Inflammatory macrophage (primary cell): Measurements from ENCODE around the gene MAP7D3.
"Not testable (repeated sequence)": the region's sequence is repeated elsewhere in the genome, so short reads cannot be mapped to it uniquely, and the experiment has no call there.

Source experiments
- DNase-seq, 2 donors: peaks; one replicate each; pipeline ENCODE4 v3.0.0-alpha.2; 2020 to 2022

Gene MAP7D3

DNA sequence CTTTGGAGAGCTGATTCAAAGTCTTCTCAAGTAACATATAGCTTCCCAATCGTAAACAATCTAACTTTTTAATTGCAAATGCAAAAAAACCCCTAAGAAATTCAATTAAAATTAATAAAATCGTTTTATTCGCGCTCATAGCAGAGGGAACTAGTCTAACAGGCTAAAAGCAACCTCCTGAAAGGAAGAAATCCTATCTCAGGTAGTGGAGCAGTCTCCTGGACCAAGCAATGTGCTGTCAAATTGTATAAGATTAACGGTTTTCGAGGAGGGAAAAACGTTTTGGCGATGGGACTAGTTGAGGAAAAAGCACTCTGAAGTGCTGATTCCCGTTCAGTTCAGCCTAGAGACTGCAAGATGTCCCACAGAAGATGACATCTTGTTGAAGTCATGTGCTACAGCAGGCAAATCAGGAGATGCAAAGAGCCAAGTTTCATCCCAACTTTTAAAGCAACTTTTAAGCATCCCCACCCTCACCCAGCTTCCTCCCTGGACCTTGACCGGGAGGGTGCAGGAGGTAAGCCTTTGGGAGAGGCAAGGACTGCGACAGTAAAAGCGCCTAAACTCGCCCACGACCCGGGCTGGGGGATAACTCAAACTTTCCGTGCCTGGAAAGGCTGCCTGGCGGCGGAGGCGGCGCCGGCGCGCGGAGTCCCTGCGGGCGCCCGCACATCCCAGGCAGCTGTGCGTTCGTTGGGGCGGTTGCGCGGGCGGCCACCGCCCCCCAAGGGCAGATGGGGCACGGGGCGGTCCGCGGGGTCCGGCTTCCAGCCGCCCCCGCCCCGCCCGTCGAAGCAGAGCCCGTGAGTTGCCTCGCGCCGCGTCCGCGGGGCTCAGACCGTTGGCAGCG lies 784 bp downstream of the MAP7D3 start:
- DNase-seq = no peak

DNA sequence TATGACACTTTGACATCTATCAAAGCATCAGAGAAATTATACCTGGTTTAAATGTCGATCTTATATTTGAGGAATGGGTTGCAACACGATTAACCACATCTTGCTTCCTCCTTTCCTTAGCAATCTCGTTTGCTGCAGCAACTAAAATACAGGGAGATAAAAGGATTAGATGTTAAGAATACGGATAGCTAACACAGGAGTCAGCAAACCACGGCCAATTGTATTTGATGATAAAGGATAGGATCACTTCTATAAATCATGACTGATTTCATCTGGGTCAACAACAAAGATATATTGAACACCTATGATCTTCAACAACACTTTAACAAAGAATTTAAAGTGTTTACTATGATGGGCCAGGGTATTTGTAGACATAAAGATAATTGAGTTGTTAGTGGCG lies 5.0 kb downstream of the MAP7D3 start:
- DNase-seq = no peak

DNA sequence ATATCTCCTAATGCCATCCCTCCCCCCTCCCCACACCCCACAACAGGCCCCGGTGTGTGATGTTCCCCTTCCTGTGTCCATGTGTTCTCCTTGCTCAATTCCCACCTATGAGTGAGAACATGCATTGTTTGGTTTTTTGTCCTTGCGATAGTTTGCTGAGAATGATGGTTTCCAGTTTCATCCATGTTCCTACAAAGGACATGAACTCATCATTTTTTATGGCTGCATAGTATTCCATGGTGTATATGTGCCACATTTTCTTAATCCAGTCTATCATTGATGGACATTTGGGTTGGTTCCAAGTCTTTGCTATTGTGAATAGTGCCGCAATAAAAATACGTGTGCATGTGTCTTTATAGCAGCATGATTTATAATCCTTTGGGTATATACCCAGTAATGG lies 13.4 kb downstream of the MAP7D3 start:
- not testable (repeated sequence) for DNase-seq

DNA sequence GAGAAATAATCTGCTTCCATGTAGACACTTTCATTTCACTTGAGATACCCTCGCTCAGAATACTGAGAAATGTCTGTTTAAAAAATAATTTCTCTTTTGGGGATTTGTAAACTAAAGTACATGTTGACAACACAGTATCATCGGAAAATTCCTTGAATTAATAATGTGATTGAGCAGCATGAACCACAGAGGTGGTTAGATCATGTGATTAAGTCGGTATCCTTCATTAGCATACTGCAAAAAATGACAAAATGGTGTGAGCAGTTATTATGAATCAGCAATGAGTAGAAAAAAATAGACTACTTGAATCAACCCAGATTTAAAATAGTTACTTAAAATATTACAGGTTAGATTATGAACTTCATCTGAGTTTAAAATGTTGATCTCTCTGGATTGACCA lies 14.1 kb downstream of the MAP7D3 start:
- DNase-seq = no peak

DNA sequence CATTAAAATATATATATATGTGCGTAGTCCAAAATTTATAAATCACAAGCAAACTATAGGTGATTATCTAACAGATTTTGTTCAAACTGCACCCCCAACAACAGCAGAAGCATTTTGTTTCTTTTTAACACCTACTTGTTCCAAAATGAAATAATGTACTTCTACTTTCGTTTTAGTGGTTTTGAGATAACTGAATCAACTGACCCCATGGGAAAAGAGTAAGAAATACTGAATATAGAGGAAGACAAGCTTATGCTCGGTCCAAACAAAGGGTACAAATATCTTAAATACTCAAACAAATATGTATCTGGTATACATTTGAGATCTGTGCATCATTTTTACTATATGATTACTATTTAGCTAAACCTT lies 22.4 kb downstream of the MAP7D3 start:
- no peak for DNase-seq

DNA sequence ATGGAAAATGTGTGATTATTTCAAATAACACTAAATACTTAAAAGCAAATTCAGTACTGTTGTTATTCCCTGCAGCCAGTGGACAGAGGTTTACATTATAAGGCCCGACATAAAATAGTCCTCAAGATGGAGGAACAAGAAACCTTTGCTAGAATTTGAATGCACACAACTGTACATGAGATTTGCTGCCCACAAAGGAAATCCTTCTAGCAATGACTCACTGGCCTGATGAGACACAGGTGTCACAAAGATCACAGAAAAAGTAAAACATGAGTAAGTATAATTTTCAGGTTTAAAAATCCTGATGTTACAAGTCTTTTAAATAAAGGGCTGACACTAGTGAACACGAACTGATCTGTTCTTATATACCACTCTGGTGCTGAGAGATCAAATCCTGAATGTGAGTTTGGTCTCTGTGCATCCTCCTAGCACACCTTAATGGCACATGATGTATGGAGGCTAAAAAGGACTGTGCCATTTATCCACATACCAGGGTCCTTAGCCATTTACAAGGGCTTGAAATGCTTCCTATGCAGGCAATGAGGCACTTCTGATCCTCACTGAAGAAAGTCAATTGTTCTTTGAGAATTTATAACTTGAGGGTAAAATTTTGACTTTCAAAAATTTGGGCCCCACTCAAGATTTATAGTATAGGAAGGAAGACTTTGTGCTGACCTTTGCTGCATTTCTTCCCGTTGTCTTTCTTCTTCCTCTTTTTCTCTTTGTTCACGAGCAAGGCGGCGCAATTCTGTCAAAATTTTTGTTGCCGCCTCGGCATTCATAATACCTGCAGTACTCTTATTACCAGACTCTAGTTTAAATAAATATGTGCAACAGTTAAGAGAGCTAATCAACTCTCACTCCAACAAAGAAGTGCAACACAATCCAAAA lies 23.0 kb downstream of the MAP7D3 start:
- peak in 1 of 2 donors; percentile 4 for DNase-seq

DNA sequence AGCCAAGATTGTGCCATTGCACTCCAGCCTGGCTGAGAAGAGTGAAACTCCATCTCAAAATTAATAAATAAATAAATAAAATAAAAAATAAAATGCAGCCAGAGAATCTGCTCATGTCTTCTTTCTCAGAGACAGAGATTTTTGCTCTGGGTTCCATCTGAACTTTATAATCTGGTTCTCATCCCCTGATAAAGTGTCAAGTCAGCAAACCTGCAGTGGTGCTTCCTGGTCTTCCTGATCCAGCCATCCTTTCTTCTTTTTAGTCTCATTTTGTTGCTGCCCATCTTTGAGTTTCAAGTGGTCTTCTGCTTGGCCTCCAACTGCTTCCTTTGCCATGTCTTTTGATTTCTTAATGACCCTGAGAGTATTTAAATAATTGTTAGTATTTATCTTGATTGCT lies 24.1 kb downstream of the MAP7D3 start:
- DNase-seq = no peak

DNA sequence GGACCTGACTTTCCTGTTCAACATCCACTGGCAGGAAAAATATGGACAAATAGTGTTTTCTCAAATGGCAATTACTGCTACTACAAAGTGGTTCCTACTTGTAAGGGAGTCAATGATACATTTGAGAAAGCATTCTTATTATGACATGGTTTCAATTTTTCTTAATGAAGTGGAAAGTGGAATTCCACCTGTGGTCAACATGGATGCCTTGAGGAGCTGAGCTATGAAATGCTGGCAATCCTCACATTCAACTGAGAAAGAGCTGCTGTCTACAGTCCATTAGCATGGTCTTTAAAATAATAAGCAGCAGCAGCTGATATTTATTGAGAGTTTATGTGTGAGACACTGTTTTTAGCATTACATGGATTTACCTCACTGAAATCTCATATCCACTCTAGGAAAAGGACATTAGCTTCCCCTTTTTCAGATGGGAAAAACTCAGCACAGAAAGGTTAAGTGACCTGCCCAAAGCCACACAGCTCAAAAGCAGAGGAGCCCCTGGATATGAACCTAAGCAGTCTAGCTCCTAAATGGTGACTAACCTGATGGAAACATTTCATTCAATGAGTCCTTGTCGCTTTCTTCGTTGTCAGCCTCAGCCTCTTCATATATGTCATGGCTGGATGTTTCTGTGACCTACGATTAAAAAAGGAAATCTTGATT lies 29.2 kb downstream of the MAP7D3 start:
- no peak for DNase-seq

DNA sequence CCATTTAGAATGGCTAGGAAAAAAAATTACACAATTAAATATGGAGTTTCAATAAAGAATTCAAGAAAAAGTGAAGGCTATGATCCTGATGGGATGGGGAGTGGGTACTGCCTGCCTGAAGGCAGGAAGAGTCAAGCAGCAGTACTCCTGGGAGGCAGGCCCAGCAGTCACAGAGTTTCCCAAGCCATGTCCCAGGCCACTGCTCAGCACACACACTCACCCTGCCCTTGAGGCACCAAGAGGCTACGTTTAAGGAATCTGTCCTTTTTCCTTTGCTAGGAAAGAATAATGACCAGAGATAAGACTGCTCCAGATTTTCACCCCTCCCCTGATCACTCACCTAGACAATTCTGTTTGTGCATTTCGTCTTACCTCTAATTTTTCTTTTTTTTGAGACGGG lies 30.2 kb downstream of the MAP7D3 start:
- DNase-seq = no peak

DNA sequence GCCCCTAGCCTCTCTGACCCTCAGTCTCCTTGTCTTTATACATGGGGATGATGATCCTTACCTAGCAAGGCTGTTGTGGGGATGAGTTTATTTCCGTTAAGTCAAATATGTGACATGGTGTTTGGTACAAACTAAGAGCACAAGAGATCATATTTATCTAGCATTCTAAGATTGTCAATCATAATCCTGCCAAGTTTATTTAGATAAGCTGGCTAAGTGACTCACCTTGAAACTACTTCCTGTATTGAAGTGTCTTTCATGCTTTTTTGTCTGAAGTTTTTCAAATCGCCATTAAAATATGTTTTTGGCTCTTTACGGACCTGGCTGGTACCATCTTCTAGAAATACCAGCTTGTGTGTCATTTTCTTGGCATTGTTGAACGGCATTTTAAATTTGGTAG lies 30.7 kb downstream of the MAP7D3 start:
- DNase-seq = no peak

DNA sequence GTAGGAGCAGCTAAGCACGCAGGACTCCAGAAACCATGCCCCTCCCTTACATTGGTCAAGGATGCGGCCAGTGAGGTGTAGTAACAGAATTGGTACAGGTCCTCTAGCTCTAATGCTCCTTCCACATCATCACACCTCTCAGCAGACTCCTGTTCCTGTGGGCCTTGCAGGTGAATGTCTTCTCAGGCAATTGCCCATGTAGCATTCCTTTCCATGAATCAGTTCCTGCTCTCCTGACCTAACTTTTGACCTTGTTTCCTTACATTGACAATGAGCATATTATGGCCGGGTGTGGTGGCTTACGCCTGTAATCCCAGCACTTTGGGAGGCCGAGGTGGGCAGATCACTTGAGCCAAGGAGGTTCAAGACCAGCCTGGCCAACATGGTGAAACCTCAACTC lies 31.3 kb downstream of the MAP7D3 start:
- DNase-seq = no peak

DNA sequence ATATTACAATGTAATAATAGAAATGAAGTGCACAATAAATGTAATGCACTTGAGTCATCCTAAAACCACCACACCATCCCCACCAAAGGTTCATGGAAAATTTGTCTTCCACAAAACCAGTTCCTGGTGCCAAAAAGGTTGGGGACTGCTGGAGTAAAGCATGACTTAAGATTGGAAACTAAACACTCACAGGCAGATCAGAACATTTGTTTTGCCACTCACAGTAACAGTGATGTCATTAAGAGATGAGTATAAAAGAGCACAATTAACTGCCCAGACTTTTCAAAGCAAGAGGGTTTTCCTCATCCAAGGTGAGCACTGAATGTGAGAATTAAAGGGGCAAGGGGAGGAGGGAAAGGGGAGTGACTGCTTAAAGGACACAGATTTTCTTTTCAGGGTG lies 35.6 kb downstream of the MAP7D3 start:
- DNase-seq = no peak

DNA sequence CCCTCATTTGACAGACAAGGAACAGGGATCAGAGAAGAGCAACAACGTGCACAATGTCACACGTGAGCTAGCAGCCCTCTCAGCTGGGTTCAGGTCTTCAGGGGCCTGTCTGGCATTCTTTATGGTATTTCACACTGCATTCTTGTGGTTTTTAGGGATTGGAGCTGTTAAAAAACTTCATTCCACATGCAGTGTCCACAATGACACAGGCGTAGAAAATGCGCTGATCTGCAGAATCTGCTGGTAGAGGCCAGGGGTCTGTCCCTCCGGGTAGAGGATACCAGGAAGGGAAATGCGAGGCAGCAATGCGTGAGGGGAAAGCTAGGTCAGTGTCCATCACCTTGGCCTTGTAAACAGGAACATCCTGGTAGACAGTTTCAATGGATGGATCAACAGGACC lies 36.6 kb downstream of the MAP7D3 start:
- DNase-seq = no peak

DNA sequence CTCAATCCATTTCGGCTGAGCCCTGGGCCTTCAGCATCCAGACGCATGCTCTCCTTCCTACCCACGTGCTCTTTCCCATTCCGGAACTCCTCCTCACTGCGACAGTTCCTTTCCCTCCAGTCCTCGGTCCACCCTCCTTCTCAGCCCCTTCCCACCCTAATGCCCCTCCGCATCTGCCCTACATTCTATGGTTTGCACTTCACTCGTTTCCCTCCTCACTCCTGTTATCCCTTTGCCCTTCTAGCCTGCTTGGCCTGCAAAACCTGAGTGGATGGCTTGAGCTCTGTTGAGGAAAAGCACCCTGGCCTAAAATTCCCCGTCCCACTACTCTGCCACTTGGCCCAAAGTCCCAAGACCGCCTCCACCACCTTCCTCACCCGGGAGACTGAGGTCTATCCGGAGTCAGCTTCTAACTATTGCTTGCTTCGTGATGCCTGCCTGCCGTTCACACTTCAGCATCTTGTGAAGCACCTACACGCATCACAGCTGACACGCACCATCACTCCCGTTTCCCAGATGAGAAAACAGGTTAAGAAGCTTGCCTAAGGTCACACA lies 38.6 kb downstream of the MAP7D3 start:
- DNase-seq = no peak

DNA sequence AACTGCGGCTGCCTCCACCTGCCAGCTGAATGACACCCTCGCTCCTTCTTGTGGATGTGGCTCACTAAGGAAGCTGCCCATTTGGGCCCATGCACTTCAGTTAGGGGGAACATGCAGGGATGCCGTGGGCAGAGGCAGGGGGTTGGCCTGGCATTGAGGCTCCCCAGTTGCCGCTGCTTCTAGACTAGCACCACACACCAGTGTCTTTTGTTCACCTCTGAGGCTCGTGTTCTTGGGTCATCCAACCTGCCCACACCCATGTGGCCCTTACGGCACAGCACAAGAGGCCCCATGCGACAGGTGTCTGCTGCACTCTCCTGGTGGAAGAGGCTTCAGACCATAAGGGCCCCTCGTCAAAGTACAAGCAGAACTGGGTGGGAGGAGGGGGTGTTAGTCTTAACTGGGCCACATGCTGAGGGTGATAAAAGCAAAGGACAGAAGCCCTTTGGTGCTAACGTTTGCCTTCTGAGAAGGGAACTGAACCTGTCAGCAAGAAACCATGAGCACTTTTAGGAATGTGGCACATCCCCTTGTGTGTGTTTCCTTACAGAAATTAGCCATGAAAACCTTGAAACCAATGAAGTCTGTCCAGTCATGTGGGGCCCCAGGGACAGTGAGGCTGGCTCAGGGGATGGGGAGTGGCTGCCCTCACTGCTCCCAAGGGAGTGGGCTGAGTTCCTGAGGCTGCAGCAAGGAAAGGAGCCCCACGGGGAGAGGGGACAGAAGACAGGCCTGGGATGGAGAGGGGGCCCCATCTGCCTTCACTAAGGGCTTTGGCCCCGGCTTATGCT lies 39.2 kb downstream of the MAP7D3 start:
- DNase-seq = no peak

DNA sequence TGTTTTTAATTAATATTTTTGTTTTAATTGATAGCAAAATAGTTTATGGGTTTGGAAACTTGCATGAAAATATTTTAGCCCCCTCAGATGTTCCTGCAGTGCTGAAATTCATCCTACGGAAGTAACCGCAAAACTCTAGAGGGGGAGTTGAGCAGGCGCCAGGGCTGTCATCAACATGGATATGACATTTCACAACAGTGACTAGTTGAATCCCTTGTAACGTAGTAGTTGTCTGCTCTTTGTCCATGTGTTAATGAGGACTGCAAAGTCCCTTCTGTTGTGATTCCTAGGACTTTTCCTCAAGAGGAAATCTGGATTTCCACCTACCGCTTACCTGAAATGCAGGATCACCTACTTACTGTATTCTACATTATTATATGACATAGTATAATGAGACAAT lies 40.4 kb downstream of the MAP7D3 start:
- peak in 1 of 2 donors; percentile 64 for DNase-seq

DNA sequence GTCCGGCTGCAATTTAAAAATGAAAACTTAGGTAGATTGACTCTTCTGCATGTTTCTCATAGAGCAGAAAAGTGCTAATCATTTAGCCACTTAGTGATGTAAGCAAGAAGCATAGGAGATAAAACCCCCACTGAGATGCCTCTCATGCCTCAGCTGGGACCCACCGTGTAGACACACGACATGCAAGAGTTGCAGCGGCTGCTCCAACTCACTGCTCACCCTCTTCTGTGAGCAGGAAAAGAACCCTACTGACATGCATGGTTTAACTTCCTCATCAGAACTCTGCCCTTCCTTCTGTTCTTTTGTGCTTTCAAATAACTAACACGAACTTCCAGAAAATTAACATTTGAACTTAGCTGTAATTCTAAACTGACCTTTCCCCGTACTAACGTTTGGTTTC lies 41.0 kb downstream of the MAP7D3 start:
- DNase-seq = peak in 1 of 2 donors; percentile 17

DNA sequence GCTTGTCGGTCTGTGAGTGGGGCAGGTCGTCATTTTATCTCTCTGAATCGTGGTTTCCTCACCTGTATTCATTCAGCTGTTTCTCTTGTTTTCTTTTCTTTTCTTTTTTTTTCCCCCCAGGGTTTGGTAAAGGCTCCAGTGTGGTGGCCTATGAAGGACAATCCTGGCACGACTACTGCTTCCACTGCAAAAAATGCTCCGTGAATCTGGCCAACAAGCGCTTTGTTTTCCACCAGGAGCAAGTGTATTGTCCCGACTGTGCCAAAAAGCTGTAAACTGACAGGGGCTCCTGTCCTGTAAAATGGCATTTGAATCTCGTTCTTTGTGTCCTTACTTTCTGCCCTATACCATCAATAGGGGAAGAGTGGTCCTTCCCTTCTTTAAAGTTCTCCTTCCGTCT lies 41.4 kb downstream of the MAP7D3 start:
- no peak for DNase-seq

DNA sequence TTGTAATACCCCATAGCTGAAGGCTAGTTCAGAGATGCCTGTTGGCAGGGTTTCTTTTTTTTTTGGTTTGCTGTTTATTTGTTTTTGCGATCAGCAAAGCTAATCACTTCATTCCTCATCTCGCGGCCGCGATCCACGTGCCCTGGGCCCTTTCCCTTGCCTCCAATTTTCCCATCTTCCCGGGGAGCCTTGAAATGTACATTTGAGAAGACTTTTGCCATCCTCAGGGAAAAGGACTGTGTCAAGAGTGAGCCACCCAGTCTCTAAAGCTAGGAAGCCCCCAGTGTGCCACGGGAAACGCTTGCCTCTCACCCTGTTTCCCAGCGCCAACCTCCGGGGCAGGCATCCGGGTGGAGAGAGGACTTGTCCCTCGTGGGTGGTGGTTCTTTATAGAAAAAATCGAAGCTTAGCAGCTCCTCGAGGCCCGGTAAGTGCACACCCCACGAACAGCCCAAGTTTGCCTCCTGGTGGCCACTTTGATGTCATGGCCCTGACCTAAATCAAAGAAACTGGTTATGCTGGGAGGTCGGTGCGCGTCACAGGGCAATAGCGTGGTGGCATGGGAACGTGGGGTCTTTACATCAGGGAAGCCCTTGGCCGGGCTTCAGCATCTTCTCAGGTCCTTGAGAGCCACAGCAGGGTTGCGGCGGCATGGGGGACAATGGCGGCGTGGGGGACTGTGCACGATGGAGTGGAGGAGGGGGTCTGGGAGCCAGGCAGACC lies 42.0 kb downstream of the MAP7D3 start:
- peak; percentile 15 to 32 for DNase-seq

DNA sequence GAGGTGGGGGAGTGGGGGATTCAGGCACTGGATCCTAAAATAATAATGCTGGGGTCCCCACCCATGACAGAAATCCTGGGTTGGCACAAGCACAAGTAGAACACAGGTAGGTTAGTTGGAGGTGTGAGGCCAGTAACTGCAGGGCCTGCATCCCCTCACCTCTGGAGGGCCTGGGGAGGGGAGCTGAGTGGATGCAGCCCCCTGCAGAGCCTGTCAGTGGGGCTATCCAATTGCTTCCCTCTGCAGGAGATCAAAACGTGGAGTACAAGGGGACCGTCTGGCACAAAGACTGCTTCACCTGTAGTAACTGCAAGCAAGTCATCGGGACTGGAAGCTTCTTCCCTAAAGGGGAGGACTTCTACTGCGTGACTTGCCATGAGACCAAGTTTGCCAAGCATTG lies 43.7 kb downstream of the MAP7D3 start:
- no peak for DNase-seq

DNA sequence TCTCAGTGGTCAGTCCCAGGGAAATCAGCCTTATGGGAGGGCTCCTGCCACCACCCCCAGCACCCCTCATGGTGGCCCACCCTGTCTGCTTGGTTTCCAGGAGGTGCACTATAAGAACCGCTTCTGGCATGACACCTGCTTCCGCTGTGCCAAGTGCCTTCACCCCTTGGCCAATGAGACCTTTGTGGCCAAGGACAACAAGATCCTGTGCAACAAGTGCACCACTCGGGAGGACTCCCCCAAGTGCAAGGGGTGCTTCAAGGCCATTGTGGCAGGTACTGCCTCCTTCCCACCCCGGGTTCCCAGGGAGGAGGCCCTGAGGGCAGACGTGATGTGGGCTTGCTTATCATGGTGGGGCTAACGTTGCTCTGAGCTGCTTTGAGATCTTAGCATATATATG lies 44.3 kb downstream of the MAP7D3 start:
- DNase-seq = no peak
